ENCODE data around the gene VSIG10L. TPM values are rescaled to one million over a fixed set of nuclear protein-coding genes. Genes with fewer than 3 reads are reported as not detected.

The VSIG10L gene
- total RNA-seq, 1 donor from 2014 or later, result 4.2 TPM

GRCh38 chr19:51295382-51296126 is 46.4 kb downstream of the VSIG10L start:
- Histone ChIP-seq H3K4me3 (ENCODE audit: insufficient read depth, low read depth, low read length) (no peak overlapping the region), H2AFZ (ENCODE audit: low read depth, low read length) (no peak overlapping the region), H3K36me3 (ENCODE audit: insufficient read depth, low read length) (no peaks in the 10 kb centered on the region), H3K4me2 (ENCODE audit: low read length) (no peak overlapping the region), H4K20me1 (ENCODE audit: insufficient read depth, low read length) (no peaks in the 10 kb centered on the region), H3K9ac (ENCODE audit: low read length) (no peak overlapping the region), H3K9me3 (ENCODE audit: insufficient read depth, low read depth, low read length) (peaks cover 4% of the 10 kb centered on the region), H3K27me3 (ENCODE audit: insufficient read depth, low read length) (no peaks in the 10 kb centered on the region), H3K27ac (ENCODE audit: low read depth, low read length) (no peak overlapping the region), H3K4me1 (ENCODE audit: insufficient read depth, low read length) (no peaks in the 10 kb centered on the region), H3K79me2 (ENCODE audit: insufficient read depth, low read length) (no peaks in the 10 kb centered on the region)
- DNase-seq (ENCODE audit: low read depth) (no peak), FAIRE-seq (no peak)
- TF ChIP-seq EZH2 (IDR thresholded peaks at IDR 0.05; ENCODE audit: insufficient read depth, low read length) (no peak), CTCF (IDR thresholded peaks at IDR 0.05; ENCODE audit: insufficient read depth, low read depth, low read length) (no peak)
- Mint-ChIP-seq H3K27ac (ENCODE audit: unreplicated experiment) (no peak overlapping the region), H3K9me3 (ENCODE audit: unreplicated experiment) (peaks cover 5% of the 10 kb centered on the region), H3K36me3 (ENCODE audit: low read depth, unreplicated experiment) (no peaks in the 10 kb centered on the region), H3K4me3 (ENCODE audit: unreplicated experiment) (no peak overlapping the region), H3K4me1 (ENCODE audit: low read depth, unreplicated experiment) (no peaks in the 10 kb centered on the region), H3K27me3 (ENCODE audit: low read depth, unreplicated experiment) (peaks cover 21% of the 10 kb centered on the region)

- no peak for DNase-seq (ENCODE audit: low read depth)
Measured at GRCh38 chr19:51294977-51295375, 47.0 kb downstream of the VSIG10L start.

More at GRCh38 chr19:51294977-51295375, 47.0 kb downstream of the VSIG10L start:
- peaks cover 19% of the 10 kb centered on the region for H3K27me3 Mint-ChIP-seq (ENCODE audit: low read depth, unreplicated experiment)
- no peaks in the 10 kb centered on the region for H3K4me1 Mint-ChIP-seq (ENCODE audit: low read depth, unreplicated experiment)
- Histone ChIP-seq H3K4me1 (ENCODE audit: insufficient read depth, low read length) (no peaks in the 10 kb centered on the region), H3K9me3 (ENCODE audit: insufficient read depth, low read depth, low read length) (peaks cover 4% of the 10 kb centered on the region), H3K9ac (ENCODE audit: low read length) (no peak overlapping the region), H3K4me2 (ENCODE audit: low read length) (no peak overlapping the region), H3K36me3 (ENCODE audit: insufficient read depth, low read length) (no peaks in the 10 kb centered on the region), H2AFZ (ENCODE audit: low read depth, low read length) (no peak overlapping the region), H4K20me1 (ENCODE audit: insufficient read depth, low read length) (no peaks in the 10 kb centered on the region), H3K27ac (ENCODE audit: low read depth, low read length) (no peak overlapping the region), H3K4me3 (ENCODE audit: insufficient read depth, low read depth, low read length) (no peak overlapping the region), H3K79me2 (ENCODE audit: insufficient read depth, low read length) (no peaks in the 10 kb centered on the region), H3K27me3 (ENCODE audit: insufficient read depth, low read length) (no peaks in the 10 kb centered on the region)
- H3K4me3 Mint-ChIP-seq (ENCODE audit: unreplicated experiment), result no peak overlapping the region
- H3K9me3 Mint-ChIP-seq (ENCODE audit: unreplicated experiment), result peaks cover 3% of the 10 kb centered on the region
- FAIRE-seq, result no peak
- H3K36me3 Mint-ChIP-seq (ENCODE audit: low read depth, unreplicated experiment), result no peaks in the 10 kb centered on the region
- H3K27ac Mint-ChIP-seq (ENCODE audit: unreplicated experiment), result no peak overlapping the region
- TF ChIP-seq EZH2 (IDR thresholded peaks at IDR 0.05; ENCODE audit: insufficient read depth, low read length) (no peak), CTCF (IDR thresholded peaks at IDR 0.05; ENCODE audit: insufficient read depth, low read depth, low read length) (no peak)

Data from astrocyte (in vitro differentiated cells and primary cell).